ENCODE measurements around the gene RBM19.

Gene RBM19

GRCh38 chr12:113850309-113851056 lies 115.6 kb downstream of the RBM19 start:
- no peak for DNase-seq

DNA sequence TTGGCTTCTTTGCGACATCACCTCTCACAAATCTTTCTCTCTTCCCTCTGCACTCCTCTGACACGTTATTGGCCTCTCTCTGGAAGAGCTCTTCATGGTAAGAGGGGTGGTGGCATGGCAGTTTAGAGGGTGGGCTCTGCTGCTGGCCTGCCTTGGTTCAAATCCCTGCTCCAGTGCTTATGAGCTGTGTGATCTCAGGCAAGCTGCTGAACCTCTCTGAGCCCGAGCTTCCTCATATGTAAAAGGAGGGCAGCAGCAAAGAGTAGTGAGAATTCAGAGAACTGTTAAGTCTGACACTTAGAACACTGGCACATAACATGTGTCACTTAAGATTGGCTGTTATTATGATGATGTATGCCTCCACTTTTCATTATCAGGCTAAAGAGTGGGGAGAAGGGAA lies 118.3 kb downstream of the RBM19 start:
- DNase-seq: no peak

DNA sequence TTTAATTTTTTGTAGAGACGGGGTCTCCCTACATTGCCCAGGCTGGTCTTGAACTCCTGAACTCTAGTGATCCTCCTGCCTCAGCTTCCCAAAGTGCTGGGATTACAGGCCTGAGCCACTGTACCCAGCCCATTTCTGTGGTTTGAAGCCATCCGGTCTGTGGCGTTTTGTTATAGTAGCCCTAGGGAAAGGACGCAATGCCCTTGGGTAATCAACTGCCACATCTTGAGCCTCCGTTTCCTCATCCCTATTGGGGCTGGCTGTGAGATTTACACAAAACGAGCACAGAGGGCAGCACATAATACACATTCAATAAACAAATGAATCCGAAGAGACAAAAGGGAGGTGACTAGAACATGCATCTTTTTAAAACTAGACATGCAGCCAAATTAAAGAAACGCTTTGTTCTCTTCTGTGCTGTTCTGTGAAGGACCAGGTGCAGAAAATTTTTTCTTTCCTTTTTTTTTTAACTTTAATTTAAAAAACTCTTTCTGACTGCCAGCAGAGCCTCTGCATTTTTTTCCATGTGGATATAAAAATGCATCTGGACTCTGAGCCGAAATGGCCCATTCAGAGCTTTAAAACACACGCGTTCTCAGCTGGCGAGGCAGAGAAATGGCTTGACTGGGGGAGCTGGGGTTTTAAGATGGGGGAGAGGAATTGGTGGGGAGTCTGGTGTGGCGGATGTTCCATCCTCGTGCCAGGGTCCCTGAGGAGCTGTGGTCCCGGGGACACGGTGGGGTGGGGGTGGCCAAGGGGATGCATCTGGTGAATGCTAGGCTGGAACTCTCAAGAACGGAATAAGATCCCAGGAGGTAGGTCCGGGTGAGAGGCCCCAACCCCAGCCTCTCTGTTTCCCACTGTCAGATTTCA lies 119.0 kb downstream of the RBM19 start:
- no peak for DNase-seq

DNA sequence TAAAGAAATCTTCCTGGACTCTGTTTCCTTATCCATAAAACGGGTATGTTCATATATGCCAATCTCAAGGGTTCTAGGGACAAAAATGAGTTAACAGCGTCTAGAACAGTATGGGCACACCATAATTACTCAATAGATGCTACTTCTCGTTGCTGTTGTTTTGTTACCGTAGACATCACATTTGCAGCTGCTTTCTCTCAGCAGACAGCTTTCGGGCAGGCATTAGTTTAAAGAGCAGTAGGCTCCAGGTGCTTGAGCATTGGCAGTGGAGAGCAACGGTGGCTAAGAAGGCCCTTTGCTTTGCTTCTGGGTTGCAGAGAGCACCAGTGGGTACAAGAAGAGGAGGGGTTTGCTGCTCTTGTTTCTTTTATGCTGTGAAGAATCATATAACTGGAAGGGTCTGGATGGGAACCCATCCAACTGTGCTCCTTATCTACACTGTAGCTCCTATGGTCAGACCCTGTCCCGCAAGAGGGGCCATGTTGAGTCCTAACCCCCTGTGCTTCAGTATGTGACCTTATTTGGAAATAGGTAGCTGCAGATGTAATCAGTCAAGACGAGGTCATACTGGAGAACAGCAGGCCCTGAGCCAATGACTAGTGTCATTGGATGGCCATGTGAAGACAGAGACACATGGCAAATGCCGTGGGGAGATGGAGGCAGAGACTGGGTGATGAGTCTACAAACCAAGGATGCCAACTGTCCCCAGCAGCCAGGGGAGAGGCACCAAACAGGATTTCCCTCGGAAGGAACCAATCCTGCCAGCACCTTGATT lies 120.0 kb downstream of the RBM19 start:
- peak; percentile 10 for DNase-seq

GRCh38 chr12:113844495-113845210 lies 121.5 kb downstream of the RBM19 start:
- DNase-seq: peak; percentile 62

DNA sequence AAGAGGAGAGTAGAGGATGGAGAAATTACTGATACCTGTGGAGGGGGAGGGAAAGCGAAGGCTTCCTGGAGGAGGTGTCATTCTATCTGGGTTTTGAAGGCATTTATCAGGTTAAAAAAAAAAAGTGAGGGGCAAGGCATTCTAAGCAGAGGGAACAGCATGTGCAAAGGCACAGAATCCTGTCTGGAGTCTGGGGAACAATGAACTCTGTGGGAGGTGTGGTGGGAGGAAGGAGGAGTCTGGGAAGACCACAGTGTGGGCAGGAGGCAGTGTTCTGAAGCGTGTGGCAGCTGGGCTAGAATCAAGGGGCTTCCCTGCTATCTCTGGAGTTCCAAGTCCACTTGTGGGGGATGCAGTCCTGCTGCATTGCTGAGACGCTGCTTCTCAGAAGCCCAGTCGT lies 123.4 kb downstream of the RBM19 start:
- no peak for DNase-seq

DNA sequence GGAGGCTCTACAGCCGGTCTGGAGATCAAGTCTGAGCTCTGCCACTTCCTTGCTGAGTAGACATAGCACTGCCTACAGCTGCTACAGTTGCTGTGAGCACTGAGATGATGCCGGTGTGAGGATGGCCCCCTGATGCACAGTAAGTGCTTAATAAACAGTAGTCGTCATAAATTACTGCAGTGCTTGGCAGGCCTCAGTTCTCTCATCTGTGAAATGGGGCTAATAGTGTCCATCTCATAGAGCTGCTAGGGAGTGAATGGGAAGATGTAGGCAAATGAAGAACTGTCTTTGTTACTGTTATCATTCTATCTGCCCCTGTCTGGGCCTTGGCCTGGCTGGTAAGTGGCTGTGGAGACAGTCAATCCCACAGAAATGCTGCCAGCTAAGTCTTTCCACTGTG lies 124.3 kb downstream of the RBM19 start:
- DNase-seq: no peak

DNA sequence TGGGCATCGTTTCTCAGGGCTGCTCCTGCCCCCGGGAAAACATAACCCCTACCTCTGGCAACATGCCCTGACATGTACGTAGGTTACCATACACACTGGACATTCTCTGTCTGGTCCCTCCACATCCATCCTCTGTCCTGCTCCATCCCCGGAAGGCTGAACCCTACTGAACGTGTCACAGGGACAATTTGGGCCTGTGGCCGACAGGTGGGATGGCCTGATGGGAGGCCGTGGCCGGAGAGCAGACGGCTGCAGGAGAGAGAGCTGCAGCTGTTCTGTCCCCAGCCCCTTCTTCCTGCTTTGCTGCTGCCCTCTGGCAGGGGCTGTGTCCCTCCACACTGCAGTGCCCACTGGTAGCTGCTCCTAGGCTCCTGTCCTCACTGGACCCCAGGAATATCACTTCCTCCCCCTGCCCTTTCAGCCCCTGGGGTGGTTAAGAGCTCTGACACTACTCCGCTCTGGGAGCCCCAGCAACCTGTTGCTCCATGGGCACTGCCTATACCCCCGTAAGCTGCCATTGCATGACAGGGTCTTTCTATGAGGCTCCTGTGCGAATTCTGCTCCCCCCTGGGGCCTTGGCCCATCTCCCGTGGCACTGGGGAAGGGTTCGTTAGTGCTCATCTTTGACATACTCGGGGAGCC lies 125.6 kb downstream of the RBM19 start:
- no peak for DNase-seq

GRCh38 chr12:113838896-113839295 lies 127.2 kb downstream of the RBM19 start:
- peak; percentile 23 for DNase-seq

DNA sequence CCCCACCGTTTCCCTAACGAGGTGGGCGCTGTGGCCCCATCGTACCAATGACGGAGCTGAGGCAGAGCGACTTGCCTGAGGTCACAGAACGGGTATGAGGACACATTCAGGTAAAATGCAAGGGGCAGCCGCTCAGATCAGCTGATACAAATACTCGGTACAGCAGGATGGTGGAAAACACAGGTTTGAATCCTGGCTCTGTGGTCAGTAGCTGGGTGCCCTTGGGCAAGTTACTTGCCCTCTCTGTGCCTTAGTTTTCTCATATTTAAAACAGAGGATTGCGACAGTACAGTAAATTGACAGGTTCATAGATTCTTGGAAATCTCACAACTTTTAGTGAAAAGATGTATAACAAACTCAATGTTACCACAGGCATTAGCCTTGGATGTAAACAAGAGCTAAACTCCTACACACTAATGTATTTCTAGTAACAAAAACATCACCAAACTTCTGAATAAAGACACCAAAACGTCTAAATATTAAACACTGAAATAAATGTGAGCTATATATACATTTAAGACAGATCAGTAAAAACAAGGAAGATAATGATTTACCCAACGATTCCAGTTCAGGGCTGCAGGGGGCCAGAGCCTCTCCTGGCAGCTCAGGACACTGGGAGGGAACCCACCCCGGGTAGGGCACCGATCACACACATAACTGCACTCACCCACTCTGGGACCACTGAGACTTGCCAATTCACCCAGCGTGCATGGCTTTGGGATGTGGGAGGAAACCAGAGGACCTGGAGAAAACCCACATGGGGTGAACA lies 128.4 kb downstream of the RBM19 start:
- no peak for DNase-seq

GRCh38 chr12:113837084-113837483 lies 129.0 kb downstream of the RBM19 start:
- no peak for DNase-seq

DNA sequence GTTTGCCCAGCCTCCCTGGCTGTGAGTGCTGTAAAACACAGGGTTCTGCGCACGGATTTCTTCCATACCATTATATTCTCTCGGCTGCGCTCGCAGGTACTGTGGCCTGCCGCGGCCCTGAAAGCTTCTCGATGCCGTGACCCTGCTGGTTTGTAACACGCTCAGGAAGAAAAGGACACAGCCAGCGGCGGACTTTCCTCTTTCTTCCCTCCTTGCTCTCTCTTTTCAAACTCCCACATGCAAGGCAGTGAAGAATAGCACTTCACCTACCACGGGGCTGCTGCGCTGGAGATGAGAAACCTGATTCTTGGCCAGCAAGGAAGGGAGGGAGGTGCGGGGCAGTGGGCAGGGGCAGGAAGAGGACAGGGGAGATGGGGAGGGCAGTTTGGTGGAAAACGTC lies 130.2 kb downstream of the RBM19 start:
- no peak for DNase-seq

DNA sequence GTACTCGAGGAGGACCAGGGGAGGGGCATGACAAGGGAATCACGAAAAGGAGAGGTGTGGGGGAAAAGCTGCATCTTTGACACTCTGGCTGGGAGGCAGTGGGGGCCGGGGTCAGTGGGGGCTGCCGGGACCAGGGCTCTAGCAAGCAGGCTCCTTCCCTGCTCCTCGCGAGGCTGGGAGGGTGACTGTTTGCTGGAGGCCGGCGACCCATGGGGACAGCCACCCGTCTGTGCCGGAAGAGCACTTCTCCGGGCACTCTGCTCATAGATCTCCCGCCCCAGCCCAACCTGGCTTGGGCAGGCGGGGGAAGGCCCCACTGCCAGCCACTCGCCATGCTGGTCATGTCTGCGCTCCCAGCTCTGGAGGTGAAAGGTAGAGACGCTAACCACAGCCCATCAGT lies 130.7 kb downstream of the RBM19 start:
- DNase-seq: no peak

- DNase-seq: no peak
Measured at GRCh38 chr12:113833422-113833821, 132.7 kb downstream of the RBM19 start.

DNA sequence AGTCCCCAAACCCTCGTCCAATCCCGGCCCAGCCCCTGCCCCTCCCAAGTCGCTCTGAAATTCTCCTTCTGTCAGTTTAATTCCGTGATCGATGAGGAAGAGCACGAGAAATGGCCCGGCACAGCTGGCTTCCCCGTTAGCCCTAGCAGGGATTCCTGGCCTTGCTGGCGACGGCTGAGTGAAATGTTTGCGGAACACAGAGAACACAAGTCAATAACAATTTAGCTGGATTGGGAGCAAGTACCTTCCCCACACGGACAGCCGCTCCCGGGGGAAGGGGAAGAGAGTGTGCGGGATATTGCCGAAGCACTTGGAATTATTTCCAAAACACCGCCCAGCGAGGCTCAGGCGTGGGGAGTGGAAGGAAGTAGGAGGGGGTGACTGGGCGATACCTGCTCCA lies 134.6 kb downstream of the RBM19 start:
- DNase-seq: peak; percentile 15

DNA sequence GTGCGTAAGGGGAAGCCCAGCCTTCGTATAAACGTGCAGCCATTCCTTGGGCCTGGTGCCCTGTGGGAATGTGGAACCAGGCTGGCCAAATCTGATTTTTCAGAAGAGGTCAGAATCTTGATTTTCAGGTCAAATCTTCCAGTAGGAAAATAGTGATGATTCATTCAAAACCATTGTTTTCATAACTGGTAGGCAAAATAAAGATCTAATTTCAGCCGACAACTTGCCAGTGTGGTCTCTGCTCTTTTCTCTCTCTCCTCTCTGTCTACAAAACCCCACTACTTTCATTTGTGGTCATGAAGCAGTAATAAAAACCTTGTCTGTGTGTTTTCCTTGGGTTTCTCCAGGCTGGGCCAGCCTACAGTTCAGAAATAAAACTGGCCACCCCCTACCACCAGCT lies 135.1 kb downstream of the RBM19 start:
- DNase-seq: no peak

- no peak for DNase-seq
Measured at GRCh38 chr12:113829212-113829611, 136.9 kb downstream of the RBM19 start.

DNA sequence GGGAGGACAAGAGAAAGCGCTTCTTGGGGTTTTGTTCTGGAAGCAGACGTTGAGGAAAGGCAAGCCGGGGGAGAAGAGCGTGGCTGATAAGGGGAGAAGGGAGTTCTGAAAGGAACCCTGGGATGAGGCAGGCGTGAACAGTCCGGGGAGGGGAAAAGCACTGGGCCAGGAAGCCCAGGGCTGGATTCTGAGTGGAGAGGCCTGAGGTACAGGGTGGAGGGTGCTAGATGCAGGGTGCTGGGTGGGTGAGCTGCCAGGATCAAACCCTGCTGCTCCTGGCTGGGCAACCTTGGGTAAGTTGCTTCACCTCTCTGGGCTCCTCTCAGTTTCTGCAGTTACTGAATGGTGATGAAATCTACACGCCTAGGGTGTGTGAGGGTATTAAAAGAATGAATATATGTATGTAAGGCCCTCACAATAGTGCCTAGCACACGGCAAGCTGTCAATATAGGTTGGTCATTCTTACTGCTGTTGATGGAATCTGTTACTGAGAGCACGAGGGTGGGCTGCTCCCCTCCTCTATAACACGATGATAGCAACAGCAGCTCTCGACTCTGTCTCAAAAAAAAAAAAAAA lies 138.5 kb downstream of the RBM19 start:
- DNase-seq: no peak

DNA sequence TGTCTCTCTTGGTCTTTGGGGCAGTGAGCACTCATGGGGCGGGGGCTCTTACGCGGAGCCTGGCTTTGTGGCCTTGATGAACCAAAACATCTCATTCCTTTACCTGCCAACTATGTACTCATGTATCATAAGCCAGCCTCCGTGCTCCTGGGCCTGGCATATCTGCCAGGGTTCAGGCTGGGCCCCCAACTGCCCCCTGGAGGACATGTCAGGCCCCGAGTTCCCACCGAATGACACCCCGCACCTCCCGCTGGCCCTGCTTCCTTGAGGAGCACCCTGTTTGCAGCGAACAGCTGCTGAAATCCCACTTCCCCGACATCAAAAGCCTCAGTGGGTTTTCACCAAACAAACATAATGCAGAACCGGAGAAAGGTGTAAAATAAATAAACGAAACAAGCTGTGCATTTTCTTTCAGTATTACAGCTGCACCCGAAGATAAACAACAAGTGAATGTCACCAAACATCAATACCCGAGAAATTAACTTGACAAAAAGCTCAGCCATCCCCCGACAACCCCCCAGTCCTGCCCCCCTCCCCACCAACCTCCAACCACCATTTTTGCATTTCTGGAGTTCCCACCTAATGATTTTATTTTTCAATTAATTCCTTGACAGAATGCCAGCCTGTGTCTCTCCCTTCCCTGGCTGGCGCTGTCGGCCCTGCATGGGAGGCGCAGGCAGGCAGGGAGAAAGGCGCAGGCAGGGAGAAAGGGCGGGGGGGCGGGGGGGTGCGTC lies 139.2 kb downstream of the RBM19 start:
- DNase-seq: no peak

- no peak for DNase-seq
Measured at GRCh38 chr12:113825705-113826104, 140.4 kb downstream of the RBM19 start.
